VCaP (cell line): Measurements from ENCODE around the gene EIF4A3.

ENCODE experiments used
- H3K27ac ChIP-seq: fragments of 450-650 bp; 2 replicates; pipeline ENCODE4 v1.5.1; 2017
- TF ChIP-seq, protein P1 (sequence below): fragments of 450-650 bp; conservative IDR thresholded peaks from 2 replicates; pipeline ENCODE4 v1.5.1; 2017; ENCODE audit warnings: mild to moderate bottlenecking, moderate library complexity

The EIF4A3 gene

DNA sequence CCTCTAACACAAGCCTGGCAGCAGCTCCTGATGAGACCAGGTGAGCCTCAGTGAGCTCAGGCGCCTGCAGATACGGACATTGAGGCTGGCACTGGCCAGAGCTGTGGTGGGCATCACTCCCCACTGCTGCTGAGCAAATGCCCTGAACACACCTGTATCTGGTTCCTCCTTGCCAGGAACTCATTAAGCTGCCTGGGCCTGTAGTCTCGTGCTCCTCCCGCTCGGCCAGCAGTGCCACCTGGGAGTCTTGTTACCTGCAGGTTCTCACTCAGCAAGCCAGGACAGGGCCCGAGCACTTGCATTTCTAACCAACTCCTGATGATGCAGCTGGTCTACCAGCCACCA is 13.3 kb downstream of the EIF4A3 start:
- TF ChIP-seq, protein P1, sequence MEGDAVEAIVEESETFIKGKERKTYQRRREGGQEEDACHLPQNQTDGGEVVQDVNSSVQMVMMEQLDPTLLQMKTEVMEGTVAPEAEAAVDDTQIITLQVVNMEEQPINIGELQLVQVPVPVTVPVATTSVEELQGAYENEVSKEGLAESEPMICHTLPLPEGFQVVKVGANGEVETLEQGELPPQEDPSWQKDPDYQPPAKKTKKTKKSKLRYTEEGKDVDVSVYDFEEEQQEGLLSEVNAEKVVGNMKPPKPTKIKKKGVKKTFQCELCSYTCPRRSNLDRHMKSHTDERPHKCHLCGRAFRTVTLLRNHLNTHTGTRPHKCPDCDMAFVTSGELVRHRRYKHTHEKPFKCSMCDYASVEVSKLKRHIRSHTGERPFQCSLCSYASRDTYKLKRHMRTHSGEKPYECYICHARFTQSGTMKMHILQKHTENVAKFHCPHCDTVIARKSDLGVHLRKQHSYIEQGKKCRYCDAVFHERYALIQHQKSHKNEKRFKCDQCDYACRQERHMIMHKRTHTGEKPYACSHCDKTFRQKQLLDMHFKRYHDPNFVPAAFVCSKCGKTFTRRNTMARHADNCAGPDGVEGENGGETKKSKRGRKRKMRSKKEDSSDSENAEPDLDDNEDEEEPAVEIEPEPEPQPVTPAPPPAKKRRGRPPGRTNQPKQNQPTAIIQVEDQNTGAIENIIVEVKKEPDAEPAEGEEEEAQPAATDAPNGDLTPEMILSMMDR = no peak
- peak overlapping the region; percentile 90 for H3K27ac ChIP-seq

DNA sequence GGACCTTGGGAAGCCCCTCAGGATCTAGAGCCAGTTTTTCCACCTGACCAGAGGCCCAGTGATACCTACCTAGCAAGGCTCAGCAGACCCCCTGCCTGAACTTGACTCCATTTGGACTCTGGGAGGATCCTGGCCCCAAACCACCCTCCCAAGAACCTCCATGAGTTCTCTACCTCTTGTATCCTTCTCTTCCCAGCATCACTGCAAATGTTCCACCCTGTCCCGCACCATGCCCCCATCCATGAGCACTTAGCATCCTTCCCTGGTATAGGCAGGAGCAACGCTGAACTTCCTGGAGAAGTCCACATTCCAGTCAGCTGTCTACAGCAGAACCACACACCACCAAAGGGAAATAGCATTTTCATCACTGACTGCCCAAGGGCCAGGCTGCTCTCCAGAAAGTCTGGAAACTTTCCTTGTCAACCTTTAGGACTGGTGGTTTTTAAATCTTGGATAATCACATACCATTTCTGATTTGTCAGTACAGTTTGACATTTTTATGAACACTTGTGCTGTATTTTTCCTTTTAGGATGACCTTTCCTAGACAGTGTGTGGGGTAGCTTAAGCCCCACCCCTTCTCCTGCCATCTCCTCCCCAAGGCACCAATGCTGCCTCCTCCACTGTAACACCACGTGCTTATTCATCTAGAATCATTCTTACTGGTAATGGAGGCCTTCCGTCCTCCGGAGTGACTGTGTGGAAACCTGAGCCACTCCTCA is 13.9 kb downstream of the EIF4A3 start:
- peak overlapping the region; percentile 90 for H3K27ac ChIP-seq

DNA sequence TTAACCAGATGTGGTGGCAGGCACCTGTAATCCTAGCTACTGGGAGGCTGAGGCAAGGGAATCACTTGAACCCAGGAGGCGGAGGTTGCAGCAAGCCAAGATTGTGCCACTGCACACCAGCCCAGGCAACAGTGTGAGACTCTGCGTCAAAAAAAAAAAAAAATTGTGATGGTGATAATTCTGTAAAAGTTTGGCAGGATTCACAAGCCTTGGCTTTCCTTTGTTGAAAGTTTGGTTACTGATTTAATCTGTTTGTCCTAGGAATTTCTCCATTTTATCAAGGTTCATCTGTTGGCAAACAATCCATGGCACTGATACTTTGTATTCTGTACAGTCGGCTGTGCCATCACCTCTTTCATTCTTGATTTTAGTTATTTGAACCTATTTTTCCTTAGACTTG is 15.9 kb downstream of the EIF4A3 start:
- H3K27ac ChIP-seq = peak overlapping the region; percentile 90

More for the DNA sequence above, 13.9 kb downstream of the EIF4A3 start:
- TF ChIP-seq, protein P1 = no peak

DNA sequence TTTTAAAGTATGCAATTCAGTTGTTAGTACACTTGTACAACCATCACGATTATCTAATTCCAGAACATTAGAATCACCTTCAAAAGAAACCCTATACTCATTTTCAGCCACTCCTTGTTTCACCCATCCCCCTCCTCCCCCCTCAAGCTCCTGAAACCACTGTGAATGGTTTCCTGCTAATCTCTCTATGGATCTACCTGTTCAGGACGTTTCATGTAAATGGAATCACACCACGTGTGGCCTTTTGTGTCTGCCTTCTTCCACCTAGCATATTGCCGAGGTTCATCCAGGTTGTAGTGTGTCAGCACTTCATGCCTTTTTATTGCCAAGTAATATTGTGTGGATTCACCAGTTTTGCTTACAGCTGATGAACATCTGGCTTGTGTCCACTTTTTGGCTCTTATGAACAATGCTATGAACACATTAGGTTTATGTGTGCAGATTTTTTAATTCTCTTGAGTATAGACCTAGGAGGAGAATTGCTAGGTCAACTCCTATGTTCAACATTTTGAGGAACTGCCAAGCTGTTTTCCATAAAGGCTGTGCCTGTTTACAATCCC is 17.8 kb downstream of the EIF4A3 start:
- TF ChIP-seq, protein P1 = no peak
- peak overlapping the region; percentile 90 for H3K27ac ChIP-seq

More for the DNA sequence above, 15.9 kb downstream of the EIF4A3 start:
- TF ChIP-seq, protein P1 = no peak

DNA sequence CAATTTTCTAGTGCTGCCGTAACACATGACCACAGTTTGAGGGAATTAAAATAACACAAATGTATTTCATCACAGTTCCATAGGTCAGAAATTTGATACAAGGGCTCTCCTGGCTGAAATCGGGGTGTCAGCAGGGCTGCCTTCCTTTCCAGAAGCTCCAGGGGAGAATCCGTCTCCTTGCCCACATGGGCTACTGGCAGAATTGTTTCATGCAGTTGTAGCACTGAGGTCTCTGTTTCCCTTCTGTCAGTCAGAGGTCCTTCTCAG is 20.5 kb downstream of the EIF4A3 start:
- TF ChIP-seq, protein P1 = no peak
- no peak overlapping the region for H3K27ac ChIP-seq

DNA sequence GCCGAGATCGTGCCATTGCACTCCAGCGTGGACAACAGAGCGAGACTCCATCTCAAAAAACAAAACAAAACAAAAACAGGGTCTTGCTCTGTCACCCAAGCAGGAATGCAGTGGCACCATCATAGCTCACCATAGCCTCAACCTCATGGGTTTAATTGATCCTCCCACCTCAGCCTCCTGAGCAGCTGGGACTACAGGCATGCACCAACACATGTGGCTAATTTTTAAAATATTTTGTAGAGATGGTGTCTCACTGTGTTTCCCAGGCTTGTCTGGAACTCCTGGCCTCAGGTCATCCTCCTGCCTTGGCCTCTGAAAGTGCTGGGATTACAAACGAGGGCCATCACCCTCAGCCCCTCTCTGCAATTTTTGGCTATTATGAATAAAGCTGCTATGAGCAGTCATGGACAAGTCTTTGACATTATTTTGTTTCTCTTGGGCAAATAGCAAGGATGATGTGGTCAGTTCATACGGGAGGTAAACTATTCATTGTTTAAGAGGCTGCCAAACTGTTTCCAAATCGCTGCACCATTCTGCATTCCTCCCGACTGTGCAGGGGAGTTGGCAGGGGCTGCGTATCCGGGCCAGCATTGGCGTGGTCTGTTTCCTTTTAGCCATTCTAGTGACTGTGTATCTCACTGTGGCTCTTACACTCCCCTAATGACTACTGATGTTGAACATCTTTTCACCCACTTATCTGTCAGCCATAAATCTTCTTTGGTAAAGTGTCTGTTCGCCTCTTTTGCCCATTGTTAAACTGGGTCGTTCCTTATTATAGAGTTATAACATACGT is 21.1 kb downstream of the EIF4A3 start:
- TF ChIP-seq, protein P1 = no peak
- no peak overlapping the region for H3K27ac ChIP-seq

DNA sequence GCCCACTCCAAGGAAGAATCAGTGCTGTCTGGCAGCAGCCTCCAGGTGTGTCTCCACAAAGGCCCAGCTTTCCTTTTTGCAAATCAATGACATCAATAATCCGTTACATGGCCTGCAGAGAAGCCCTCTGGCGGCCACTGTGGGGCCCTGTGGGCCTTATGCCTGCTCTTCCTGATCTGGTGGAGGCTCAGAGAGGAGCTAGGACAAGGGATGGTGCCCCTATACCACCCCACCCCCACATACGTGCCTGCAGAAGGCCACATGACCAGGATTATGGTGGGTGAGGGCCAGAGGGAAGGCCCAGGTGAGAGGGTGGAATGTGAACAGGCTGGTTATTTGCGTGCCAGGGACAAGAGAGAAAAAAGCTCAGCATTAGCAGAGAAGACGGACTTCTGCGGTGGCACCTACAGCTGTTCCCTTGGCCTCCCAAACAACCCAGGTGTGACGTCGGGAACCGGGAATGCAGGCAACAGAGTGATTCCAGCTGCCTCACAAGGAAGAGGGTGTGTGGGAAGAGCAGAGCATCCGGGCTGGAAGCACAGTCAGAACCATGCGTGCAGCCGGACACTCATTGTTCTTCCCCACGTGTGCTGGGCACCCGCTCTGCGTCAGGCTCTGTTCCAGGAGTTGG is 22.5 kb downstream of the EIF4A3 start:
- TF ChIP-seq, protein P1 = peak; percentile 80
- peak overlapping the region; percentile 38 for H3K27ac ChIP-seq
